Measurements from ENCODE around the gene TMEFF2.

TMEFF2 gene

GRCh38 chr2:192194866-192195547 is at the start of gene TMEFF2:
Gene TMEFF2 (minus strand): TSS chr2:192194933. CDS start chr2:192194524, 409 bp downstream.
- peak; percentile 96 to 98 for DNase-seq

GRCh38 chr2:192243488-192243887 is 48.8 kb upstream of the TMEFF2 start:
- no peak for DNase-seq

GRCh38 chr2:192236136-192236535 is 41.4 kb upstream of the TMEFF2 start:
- DNase-seq = no peak

GRCh38 chr2:192230889-192231453 is 36.2 kb upstream of the TMEFF2 start:
- DNase-seq = no peak

- no peak for DNase-seq
These were observed 34.0 kb upstream of the TMEFF2 start for GRCh38 chr2:192228685-192229084.

- DNase-seq = no peak
These were observed 24.2 kb upstream of the TMEFF2 start for GRCh38 chr2:192218970-192219369.

- no peak for DNase-seq
These were observed 23.6 kb upstream of the TMEFF2 start for GRCh38 chr2:192218377-192218776.

GRCh38 chr2:192216336-192216735 is 21.6 kb upstream of the TMEFF2 start:
- peak in 1 of 2 donors; percentile 58 for DNase-seq

GRCh38 chr2:192215096-192215877 is 20.6 kb upstream of the TMEFF2 start:
- peak in 1 of 2 donors; percentile 73 for DNase-seq

- no peak for DNase-seq
These were observed 14.1 kb upstream of the TMEFF2 start for GRCh38 chr2:192208848-192209247.

- no peak for DNase-seq
These were observed 11.7 kb upstream of the TMEFF2 start for GRCh38 chr2:192206399-192206798.

GRCh38 chr2:192203876-192204275 is 9.1 kb upstream of the TMEFF2 start:
- no peak for DNase-seq

- no peak for DNase-seq
These were observed 7.6 kb upstream of the TMEFF2 start for GRCh38 chr2:192202373-192202772.

GRCh38 chr2:192201116-192201515 is 6.4 kb upstream of the TMEFF2 start:
- no peak for DNase-seq

- peak; percentile 23 to 77 for DNase-seq
These were observed 2.6 kb upstream of the TMEFF2 start for GRCh38 chr2:192197357-192197756.

GRCh38 chr2:192196421-192197194 is 1.9 kb upstream of the TMEFF2 start:
- DNase-seq = no peak

- peak; percentile 57 to 65 for DNase-seq
These were observed 1.1 kb upstream of the TMEFF2 start for GRCh38 chr2:192195548-192196418.

- DNase-seq = no peak
These were observed 368 bp downstream of the TMEFF2 start for GRCh38 chr2:192194265-192194865.

- DNase-seq = peak in 1 of 2 donors; percentile 27
These were observed 4.3 kb downstream of the TMEFF2 start for GRCh38 chr2:192190474-192190873.

GRCh38 chr2:192186806-192187205 is 7.9 kb downstream of the TMEFF2 start:
- no peak for DNase-seq

- DNase-seq = peak in 1 of 2 donors; percentile 56
These were observed 10.4 kb downstream of the TMEFF2 start for GRCh38 chr2:192184349-192184748.

GRCh38 chr2:192183296-192183695 is 11.4 kb downstream of the TMEFF2 start:
- DNase-seq = no peak
